ENCODE results near the gene NRXN3. TPM values are rescaled to one million over a fixed set of nuclear protein-coding genes. Genes with fewer than 3 reads are reported as not detected.

NRXN3 gene
- polyA plus RNA-seq, 1 donor (not counting 4 experiments of a cell fraction or from before 2014, with no cell fraction given) = 0.89 TPM

GRCh38 chr14:79570648-79571047, 1400.5 kb downstream of the NRXN3 start:
- Histone ChIP-seq H3K36me3 (ENCODE audit: control insufficient read depth in 2 of 2, extremely low read depth in 1 of 2, insufficient read depth in 2 of 2, low read length in 2 of 2) (no peaks in the 10 kb centered on the region), H2AFZ (ENCODE audit: control insufficient read depth, low read length) (no peak overlapping the region), H3K27ac (ENCODE audit: control insufficient read depth, insufficient read depth, low read length) (no peak overlapping the region), H3K4me2 (ENCODE audit: control insufficient read depth, extremely low read depth, insufficient read depth, low read depth, low read length) (no peak overlapping the region), H3K9me1 (ENCODE audit: control insufficient read depth, extremely low read depth, insufficient read depth, low read length) (no peaks in the 10 kb centered on the region), H3K4me1 (ENCODE audit: control insufficient read depth, extremely low read depth, insufficient read depth, low read length) (no peaks in the 10 kb centered on the region), H4K20me1 (ENCODE audit: control insufficient read depth, extremely low read depth, insufficient read depth, low read length) (no peaks in the 10 kb centered on the region), H3K9me3 (ENCODE audit: control insufficient read depth, low read depth, low read length) (no peaks in the 10 kb centered on the region), H3K27me3 (ENCODE audit: control insufficient read depth, extremely low read depth, insufficient read depth, low read length) (no peaks in the 10 kb centered on the region), H3K79me2 (ENCODE audit: control insufficient read depth, insufficient read depth, low read length) (no peaks in the 10 kb centered on the region), H3K4me3 (ENCODE audit: control insufficient read depth in 2 of 3, extremely low read depth in 1 of 3, insufficient read depth in 2 of 3, low read depth in 1 of 3, low read length in 3 of 3) (no peak overlapping the region), H3K9ac (ENCODE audit: control insufficient read depth, extremely low read depth, insufficient read depth, low read length) (no peak overlapping the region)
- TF ChIP-seq EZH2 (IDR thresholded peaks at IDR 0.05; ENCODE audit: low read length) (no peak), CTCF (optimal IDR thresholded peaks at IDR 0.05 in 1 of 3, IDR thresholded peaks at IDR 0.05 in 1 of 3, conservative IDR thresholded peaks at IDR 0.05 in 1 of 3; ENCODE audit: extremely low read depth in 1 of 3, insufficient read depth in 2 of 3, low read length in 3 of 3) (no peak)
- FAIRE-seq = no peak
- dilution Hi-C loops (cut with MboI; ENCODE audit: extremely low pct_ligation_motif_present, low sequenced_read_pairs) = no loop called here
- no peak for DNase-seq (ENCODE audit: low read depth, low spot score)

GRCh38 chr14:79571366-79571765, 1401.2 kb downstream of the NRXN3 start:
- FAIRE-seq (no peak), DNase-seq (ENCODE audit: low read depth, low spot score) (no peak)
- Histone ChIP-seq H4K20me1 (ENCODE audit: control insufficient read depth, extremely low read depth, insufficient read depth, low read length) (no peaks in the 10 kb centered on the region), H3K27me3 (ENCODE audit: control insufficient read depth, extremely low read depth, insufficient read depth, low read length) (no peaks in the 10 kb centered on the region), H3K9me3 (ENCODE audit: control insufficient read depth, low read depth, low read length) (no peaks in the 10 kb centered on the region), H3K36me3 (ENCODE audit: control insufficient read depth in 2 of 2, extremely low read depth in 1 of 2, insufficient read depth in 2 of 2, low read length in 2 of 2) (no peaks in the 10 kb centered on the region), H3K9me1 (ENCODE audit: control insufficient read depth, extremely low read depth, insufficient read depth, low read length) (no peaks in the 10 kb centered on the region), H3K4me2 (ENCODE audit: control insufficient read depth, extremely low read depth, insufficient read depth, low read depth, low read length) (no peak overlapping the region), H3K27ac (ENCODE audit: control insufficient read depth, insufficient read depth, low read length) (no peak overlapping the region), H3K9ac (ENCODE audit: control insufficient read depth, extremely low read depth, insufficient read depth, low read length) (no peak overlapping the region), H2AFZ (ENCODE audit: control insufficient read depth, low read length) (no peak overlapping the region), H3K4me1 (ENCODE audit: control insufficient read depth, extremely low read depth, insufficient read depth, low read length) (no peaks in the 10 kb centered on the region), H3K4me3 (ENCODE audit: control insufficient read depth in 2 of 3, extremely low read depth in 1 of 3, insufficient read depth in 2 of 3, low read depth in 1 of 3, low read length in 3 of 3) (no peak overlapping the region), H3K79me2 (ENCODE audit: control insufficient read depth, insufficient read depth, low read length) (no peaks in the 10 kb centered on the region)
- dilution Hi-C loops (cut with MboI; ENCODE audit: extremely low pct_ligation_motif_present, low sequenced_read_pairs) = no loop called here
- TF ChIP-seq CTCF (optimal IDR thresholded peaks at IDR 0.05 in 1 of 3, IDR thresholded peaks at IDR 0.05 in 1 of 3, conservative IDR thresholded peaks at IDR 0.05 in 1 of 3; ENCODE audit: extremely low read depth in 1 of 3, insufficient read depth in 2 of 3, low read length in 3 of 3) = no peak
- TF ChIP-seq EZH2 (IDR thresholded peaks at IDR 0.05; ENCODE audit: low read length) = no peak
